Measurements from ENCODE around the gene HSPA14.

DNA sequence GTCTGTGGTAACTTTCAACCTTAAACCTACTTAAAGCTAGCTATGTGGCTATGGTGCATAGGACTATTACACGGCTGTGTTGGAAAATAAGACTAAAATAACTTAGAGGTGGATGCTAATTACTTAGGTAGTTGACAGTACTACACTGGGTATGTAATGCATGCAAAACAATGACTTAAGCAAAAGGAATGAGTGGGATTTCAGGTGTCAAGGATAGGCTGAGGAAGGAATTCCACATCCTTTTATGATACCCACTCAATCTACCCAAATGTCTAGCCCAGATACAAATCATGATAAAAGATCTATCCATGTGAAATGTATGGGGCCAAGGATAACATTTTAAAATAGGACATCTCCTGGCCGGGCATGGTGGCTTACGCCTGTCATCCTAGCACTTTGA lies 14.1 kb upstream of the HSPA14 start:
- TF ChIP-seq CTCF (IDR thresholded peaks at IDR 0.05): no peak
- TF ChIP-seq POLR2A (IDR thresholded peaks at IDR 0.05): no peak

All from adrenal gland (tissue), 5 donors.